Neural cell (in vitro differentiated cells): ENCODE measurements around the gene NRAS. TPM values are rescaled to one million over a fixed set of nuclear protein-coding genes. Genes with fewer than 3 reads are reported as not detected.

ENCODE experiments used
- H2AFZ ChIP-seq: fragments of 200-600, 300-800 bp; sonication (generic), shearing (Covaris generic); 2 replicates; pipeline ENCODE4 v1.6.0; 2014; ENCODE audit warnings: low read depth, mild to moderate bottlenecking, antibody characterized with exemption, low read length, moderate library complexity
- H3F3A ChIP-seq: fragments of 200-600 bp; shearing (Covaris generic); 2 replicates; pipeline ENCODE4 v1.6.1; 2016; ENCODE audit warnings: mild to moderate bottlenecking, moderate library complexity, mixed read lengths, antibody characterized with exemption, low read length; ENCODE audit not compliant: insufficient read depth, poor library complexity, severe bottlenecking
- H3K27ac ChIP-seq: fragments of 200-600, 300-800 bp; sonication (generic), shearing (Covaris generic); 2 replicates; pipeline ENCODE4 v1.5.1; 2014; ENCODE audit warnings: mild to moderate bottlenecking, low read length, moderate library complexity
- H3K27me3 ChIP-seq: fragments of 300-800, 200-600 bp; sonication (generic), shearing (Covaris generic); 2 replicates; pipeline ENCODE4 v1.6.0; 2014; ENCODE audit warnings: mild to moderate bottlenecking, low read depth, low read length, moderate library complexity; ENCODE audit not compliant: insufficient read depth
- H3K36me3 ChIP-seq: fragments of 300-800, 200-600 bp; sonication (generic), shearing (Covaris generic); 2 replicates; pipeline ENCODE4 v1.5.1; 2014; ENCODE audit warnings: mild to moderate bottlenecking, antibody characterized with exemption, low read length, moderate library complexity; ENCODE audit not compliant: insufficient read depth
- H3K4me2 ChIP-seq: fragments of 300-800, 200-600 bp; sonication (generic), shearing (Covaris generic); 2 replicates; pipeline ENCODE4 v1.6.0; 2014; ENCODE audit warnings: mild to moderate bottlenecking, low read length
- H3K4me3 ChIP-seq: fragments of 300-800, 200-600 bp; sonication (generic), shearing (Covaris generic); 2 replicates; pipeline ENCODE4 v1.5.1; 2014; ENCODE audit warnings: mild to moderate bottlenecking, low read length, moderate library complexity
- H3K79me2 ChIP-seq: fragments of 200-600 bp; shearing (Covaris generic); replicated peaks from 2 replicates; pipeline ENCODE4 v1.6.0; 2014; ENCODE audit warnings: mild to moderate bottlenecking, low read length, moderate library complexity; ENCODE audit not compliant: insufficient read depth
- H3K9ac ChIP-seq: fragments of 300-800, 200-600 bp; sonication (generic), shearing (Covaris generic); 2 replicates; pipeline ENCODE4 v1.6.1; 2016; ENCODE audit warnings: mild to moderate bottlenecking, low read length, mixed read lengths
- H3K9me2 ChIP-seq: fragments of 200-600 bp; shearing (Covaris generic); 2 replicates; pipeline ENCODE4 v1.6.1; 2016; ENCODE audit warnings: mild to moderate bottlenecking, low read length, mixed read lengths; ENCODE audit not compliant: insufficient read depth
- H3K9me3 ChIP-seq: fragments of 200-600, 300-800 bp; sonication (generic), shearing (Covaris generic); 2 replicates; pipeline ENCODE4 v1.6.1; 2016; ENCODE audit warnings: mild to moderate bottlenecking, mixed run types, low read length, moderate library complexity, mixed read lengths
- H4K20me1 ChIP-seq: fragments of 200-600 bp; shearing (Covaris generic); 2 replicates; pipeline ENCODE4 v1.6.1; 2016; ENCODE audit warnings: mild to moderate bottlenecking, mixed run types; ENCODE audit not compliant: insufficient read depth
- CTCF ChIP-seq: fragments of 450-650 bp; IDR thresholded peaks from 2 replicates; pipeline ENCODE4 v1.5.1; 2014; ENCODE audit warnings: antibody characterized with exemption, mild to moderate bottlenecking, moderate library complexity; ENCODE audit not compliant: poor library complexity, severe bottlenecking
- EP300 ChIP-seq: fragments of 450-650 bp; conservative IDR thresholded peaks from 2 replicates; pipeline ENCODE4 v1.6.1; 2014; ENCODE audit warnings: antibody characterized with exemption, mild to moderate bottlenecking, moderate library complexity; ENCODE audit not compliant: poor library complexity, severe bottlenecking
- EZH2 ChIP-seq: fragments of 200-600, 300-800 bp; shearing (Covaris generic), sonication (generic); IDR thresholded peaks from 2 replicates; pipeline ENCODE4 v1.6.1; 2014; ENCODE audit warnings: antibody characterized with exemption, low read length, borderline replicate concordance, mild to moderate bottlenecking; ENCODE audit not compliant: insufficient read depth, poor library complexity, severe bottlenecking
- MXI1 ChIP-seq: fragments of 450-650 bp; conservative IDR thresholded peaks from 2 replicates; pipeline ENCODE4 v1.6.1; 2014; ENCODE audit warnings: antibody characterized with exemption, mild to moderate bottlenecking; ENCODE audit not compliant: poor library complexity, severe bottlenecking
- POLR2AphosphoS5 ChIP-seq: IDR thresholded peaks from 2 replicates; pipeline ENCODE4 v1.6.1; 2012
- RAD21 ChIP-seq: fragments of 450-650 bp; conservative IDR thresholded peaks from 2 replicates; pipeline ENCODE4 v1.6.1; 2014; ENCODE audit warnings: antibody characterized with exemption, mild to moderate bottlenecking, moderate library complexity
- REST ChIP-seq: IDR thresholded peaks from 2 replicates; pipeline ENCODE4 v1.6.1; 2012; ENCODE audit warnings: borderline replicate concordance
- SMC3 ChIP-seq: fragments of 450-650 bp; conservative IDR thresholded peaks from 2 replicates; pipeline ENCODE4 v1.6.1; 2014; ENCODE audit warnings: antibody characterized with exemption, mild to moderate bottlenecking, moderate library complexity; ENCODE audit not compliant: poor library complexity
- TAF1 ChIP-seq: IDR thresholded peaks from 2 replicates; pipeline ENCODE4 v1.6.1; 2012; ENCODE audit warnings: low read depth
- polyA plus RNA-seq: library from polyadenylated mRNA; depleted of rRNA; stranded (reverse); fragments of >200 nt; gene quantifications from 2 replicates; pipeline ENCODE4 v1.2.3, GENCODE V29; 2014

The NRAS gene
- polyA plus RNA-seq, 1 donor from 2014 or later = 56.5 TPM

- peak overlapping the region; percentile 85 for H3K4me2 ChIP-seq
- peak overlapping the region; percentile 94 for H3K9ac ChIP-seq
- peak overlapping the region; percentile 92 for H3K27ac ChIP-seq
- H3K4me3 ChIP-seq = peak overlapping the region; percentile 76
- H3F3A ChIP-seq = no peaks in the 10 kb centered on the region
- no peaks in the 10 kb centered on the region for H3K9me2 ChIP-seq
- H4K20me1 ChIP-seq = no peaks in the 10 kb centered on the region
- peaks cover 30% of the 10 kb centered on the region for H3K79me2 ChIP-seq
- H3K9me3 ChIP-seq = no peaks in the 10 kb centered on the region
- H2AFZ ChIP-seq = peak overlapping the region; percentile 98
- no peak for TF ChIP-seq TAF1
- TF ChIP-seq MXI1 = no peak
- TF ChIP-seq SMC3 = no peak
- TF ChIP-seq EZH2 = no peak
- TF ChIP-seq RAD21 = no peak
- no peak for TF ChIP-seq EP300
- no peak for TF ChIP-seq REST
- TF ChIP-seq POLR2AphosphoS5 = no peak
- TF ChIP-seq CTCF = no peak
- H3K27me3 ChIP-seq = no peaks in the 10 kb centered on the region
- H3K36me3 ChIP-seq = peaks cover 18% of the 10 kb centered on the region
These were observed 643 bp downstream of the NRAS start for GRCh38 chr1:114715952-114716303.

- no peaks in the 10 kb centered on the region for H4K20me1 ChIP-seq
- peaks cover 30% of the 10 kb centered on the region for H3K79me2 ChIP-seq
- H3K36me3 ChIP-seq = peaks cover 6% of the 10 kb centered on the region
- no peak overlapping the region for H3K4me2 ChIP-seq
- TF ChIP-seq POLR2AphosphoS5 (no peak), CTCF (no peak), MXI1 (no peak), EZH2 (no peak), SMC3 (no peak), EP300 (no peak), REST (no peak), RAD21 (no peak), TAF1 (no peak)
- H3K4me3 ChIP-seq = no peak overlapping the region
- H3K9me2 ChIP-seq = no peaks in the 10 kb centered on the region
- no peak overlapping the region for H3K27ac ChIP-seq
- no peaks in the 10 kb centered on the region for H3K9me3 ChIP-seq
- no peaks in the 10 kb centered on the region for H3K27me3 ChIP-seq
- H3F3A ChIP-seq = no peaks in the 10 kb centered on the region
- no peak overlapping the region for H3K9ac ChIP-seq
- no peak overlapping the region for H2AFZ ChIP-seq
These were observed 3.6 kb downstream of the NRAS start for GRCh38 chr1:114712977-114713376.
